LoVo (cell line): Measurements from ENCODE around the gene DNMBP.
A peak's percentile ranks its signal among the peaks of the same experiment; 100 is the strongest.

Experiments
- DNase-seq: peaks from one replicate; pipeline ENCODE4 v3.0.0-alpha.2; 2016; ENCODE audit warnings: low spot score

Gene DNMBP

GRCh38 chr10:100009793-100010676 lies at the start of gene DNMBP:
Gene DNMBP (minus strand): TSS chr10:100009947. CDS start chr10:99972124, 37,823 bp downstream.
- DNase-seq, result peak; percentile 90

GRCh38 chr10:100057948-100058347 lies 48.2 kb upstream of the DNMBP start:
- DNase-seq, result no peak

GRCh38 chr10:100053686-100054460 lies 44.1 kb upstream of the DNMBP start:
- no peak for DNase-seq

GRCh38 chr10:100046021-100046486 lies 36.3 kb upstream of the DNMBP start:
- peak; percentile 85 for DNase-seq

- DNase-seq, result no peak
These were observed 35.8 kb upstream of the DNMBP start for GRCh38 chr10:100045592-100045991.

GRCh38 chr10:100043796-100044195 lies 34.0 kb upstream of the DNMBP start:
- DNase-seq, result peak; percentile 48

- DNase-seq, result peak; percentile 68
These were observed 33.6 kb upstream of the DNMBP start for GRCh38 chr10:100043344-100043743.

GRCh38 chr10:100041306-100042002 lies 31.7 kb upstream of the DNMBP start:
- DNase-seq, result no peak

GRCh38 chr10:100038561-100039071 lies 28.9 kb upstream of the DNMBP start:
- peak; percentile 45 for DNase-seq

- peak; percentile 41 for DNase-seq
These were observed 28.1 kb upstream of the DNMBP start for GRCh38 chr10:100037758-100038315.

- DNase-seq, result no peak
These were observed 27.1 kb upstream of the DNMBP start for GRCh38 chr10:100036850-100037249.

GRCh38 chr10:100033766-100034418 lies 24.1 kb upstream of the DNMBP start:
- DNase-seq, result no peak

GRCh38 chr10:100027416-100027815 lies 17.7 kb upstream of the DNMBP start:
- no peak for DNase-seq

- DNase-seq, result no peak
These were observed 15.8 kb upstream of the DNMBP start for GRCh38 chr10:100025576-100025975.

GRCh38 chr10:100024748-100025147 lies 15.0 kb upstream of the DNMBP start:
- DNase-seq, result no peak

- DNase-seq, result no peak
These were observed 12.7 kb upstream of the DNMBP start for GRCh38 chr10:100022403-100022802.

GRCh38 chr10:100021322-100021721 lies 11.6 kb upstream of the DNMBP start:
- DNase-seq, result no peak

GRCh38 chr10:100020886-100021253 lies 11.1 kb upstream of the DNMBP start:
- no peak for DNase-seq

- no peak for DNase-seq
These were observed 10.6 kb upstream of the DNMBP start for GRCh38 chr10:100020142-100020885.

GRCh38 chr10:100019787-100020141 lies 10.0 kb upstream of the DNMBP start:
- no peak for DNase-seq
